Measurements from ENCODE around the gene ALG14.

Gene ALG14

DNA sequence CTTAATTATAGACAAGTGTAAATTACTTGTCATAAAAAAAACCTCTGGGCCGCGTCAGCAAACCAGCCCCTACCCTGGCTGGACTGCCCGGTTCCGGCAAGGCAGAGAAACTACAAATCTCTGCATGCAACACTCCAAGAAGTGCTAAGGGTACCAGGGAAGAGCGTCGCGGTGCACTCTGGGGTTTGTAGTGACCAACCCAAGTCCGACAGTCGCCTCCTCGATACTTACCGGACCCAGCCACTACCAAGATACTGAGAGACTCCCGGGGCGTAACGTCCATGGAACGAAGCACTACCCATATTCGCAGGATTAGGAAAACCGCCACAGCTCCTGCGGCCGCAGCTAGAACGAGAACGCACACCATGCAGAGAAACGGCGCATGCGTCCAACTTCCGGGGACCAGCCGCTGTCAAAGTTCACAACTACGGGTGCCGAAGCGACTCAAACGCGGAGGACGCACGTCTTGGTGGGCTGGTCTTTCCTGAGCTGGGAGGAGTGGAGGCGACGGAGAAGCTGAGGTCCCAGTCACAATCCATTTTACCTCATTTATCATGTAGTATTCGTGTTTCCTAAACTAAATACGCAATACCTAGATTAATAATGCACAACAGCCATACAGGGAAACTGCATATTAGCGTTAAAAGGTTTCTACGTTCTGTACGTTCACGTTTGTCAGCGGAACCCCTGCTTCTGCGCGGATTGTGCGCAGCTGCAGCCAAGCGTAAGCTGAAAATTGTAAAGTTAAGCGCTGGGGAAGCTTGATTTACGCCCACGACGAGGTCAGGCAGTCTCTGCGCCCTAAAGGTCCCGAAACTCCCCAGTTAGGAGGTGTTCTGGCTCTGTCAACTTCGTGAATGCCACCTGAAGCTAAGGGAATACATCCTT lies at the start of gene ALG14:
Gene ALG14 (minus strand): TSS at position 420 of the 888 bp plus-strand sequence. CDS start 53 bp downstream, at position 367.
- in situ Hi-C loops (cut with MboI; ENCODE audit: low sequenced_read_pairs), result no loop called here
- no peaks in the 10 kb centered on the region for H3K9me3 ChIP-seq
- H3K4me1 ChIP-seq, result no peaks in the 10 kb centered on the region
- no peaks in the 10 kb centered on the region for H3K36me3 ChIP-seq (replicated peaks)
- peak; percentile 94 for DNase-seq (ENCODE audit: low spot score in 2 of 2)
- H3K4me3 ChIP-seq, result peak within 1 kb of the TSS; percentile 69
- peaks cover 2% of the 10 kb centered on the region for H3K27me3 ChIP-seq (ENCODE audit: low read depth)

- no peaks in the 10 kb centered on the region for H3K27me3 ChIP-seq (ENCODE audit: low read depth)
- in situ Hi-C loops (cut with MboI; ENCODE audit: low sequenced_read_pairs), result no loop called here
Measured at GRCh38 chr1:95122151-95122697, 49.5 kb upstream of the ALG14 start.

DNA sequence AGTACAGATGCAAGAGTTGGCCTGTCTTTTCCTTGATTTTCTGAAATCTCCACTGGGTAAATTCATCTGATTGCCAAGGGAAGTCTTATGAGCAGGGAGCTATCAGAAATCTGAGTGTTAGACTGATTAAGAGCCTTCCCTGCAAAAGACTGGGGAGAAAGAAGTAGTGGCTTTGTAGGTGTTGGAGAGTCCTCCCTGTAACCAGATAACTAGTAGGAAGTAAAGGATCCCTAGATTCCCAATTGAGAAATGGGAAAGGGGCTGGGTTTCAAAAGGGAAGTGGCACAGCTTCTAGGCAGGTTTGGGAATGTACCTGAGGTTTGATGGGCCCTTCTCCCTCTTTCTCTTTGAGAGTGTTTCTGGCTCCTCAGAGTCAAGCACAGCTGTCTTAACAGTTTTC lies 46.5 kb upstream of the ALG14 start:
- Histone ChIP-seq H3K4me3 (no peak overlapping the region), H3K27me3 (ENCODE audit: low read depth) (no peaks in the 10 kb centered on the region), H3K36me3 (replicated peaks) (no peaks in the 10 kb centered on the region), H3K4me1 (peaks cover 11% of the 10 kb centered on the region), H3K9me3 (no peaks in the 10 kb centered on the region)
- in situ Hi-C loops (cut with MboI; ENCODE audit: low sequenced_read_pairs), result no loop called here
- no peak for DNase-seq (ENCODE audit: low spot score in 2 of 2)

More at GRCh38 chr1:95122151-95122697, 49.5 kb upstream of the ALG14 start:
- no peak overlapping the region for H3K4me3 ChIP-seq
- DNase-seq (ENCODE audit: low spot score in 2 of 2), result no peak
- no peaks in the 10 kb centered on the region for H3K36me3 ChIP-seq (replicated peaks)
- H3K4me1 ChIP-seq, result peaks cover 7% of the 10 kb centered on the region
- no peaks in the 10 kb centered on the region for H3K9me3 ChIP-seq

GRCh38 chr1:95118710-95119109 lies 46.0 kb upstream of the ALG14 start:
- DNase-seq (ENCODE audit: low spot score in 2 of 2), result no peak
- peak overlapping the region; percentile 62; the same call in 1 of the 2 replicates for H3K4me3 ChIP-seq
- peaks cover 11% of the 10 kb centered on the region for H3K4me1 ChIP-seq
- no peaks in the 10 kb centered on the region for H3K9me3 ChIP-seq
- in situ Hi-C loops (cut with MboI; ENCODE audit: low sequenced_read_pairs), result no loop called here
- H3K27me3 ChIP-seq (ENCODE audit: low read depth), result no peaks in the 10 kb centered on the region
- no peaks in the 10 kb centered on the region for H3K36me3 ChIP-seq (replicated peaks)

GRCh38 chr1:95118067-95118499 lies 45.3 kb upstream of the ALG14 start:
- DNase-seq (ENCODE audit: low spot score in 2 of 2), result no peak
- in situ Hi-C loops (cut with MboI; ENCODE audit: low sequenced_read_pairs), result no loop called here
- Histone ChIP-seq H3K27me3 (ENCODE audit: low read depth) (no peaks in the 10 kb centered on the region), H3K4me3 (peak overlapping the region; percentile 62), H3K9me3 (no peaks in the 10 kb centered on the region), H3K36me3 (replicated peaks) (no peaks in the 10 kb centered on the region), H3K4me1 (peaks cover 11% of the 10 kb centered on the region)

GRCh38 chr1:95117207-95118066 lies 44.7 kb upstream of the ALG14 start, which contains the start of gene TLCD4:
TSS of gene TLCD4 (plus strand) at chr1:95117355. CDS start at chr1:95143902, 26,547 bp downstream.
- in situ Hi-C loops (cut with MboI; ENCODE audit: low sequenced_read_pairs), result no loop called here
- H3K27me3 ChIP-seq (ENCODE audit: low read depth), result no peaks in the 10 kb centered on the region
- DNase-seq (ENCODE audit: low spot score in 2 of 2), result peak; percentile 54 to 79

GRCh38 chr1:95116580-95117206 lies 43.9 kb upstream of the ALG14 start:
- in situ Hi-C loops (cut with MboI; ENCODE audit: low sequenced_read_pairs), result no loop called here
- H3K4me1 ChIP-seq, result peaks cover 11% of the 10 kb centered on the region
- H3K27me3 ChIP-seq (ENCODE audit: low read depth), result no peaks in the 10 kb centered on the region
- H3K4me3 ChIP-seq, result peak overlapping the region; percentile 62
- no peaks in the 10 kb centered on the region for H3K9me3 ChIP-seq
- no peaks in the 10 kb centered on the region for H3K36me3 ChIP-seq (replicated peaks)
- peak; percentile 80 to 89 for DNase-seq (ENCODE audit: low spot score in 2 of 2)

More at GRCh38 chr1:95117207-95118066, 44.7 kb upstream of the ALG14 start, which contains the start of gene TLCD4:
- H3K4me3 ChIP-seq, result peak within 1 kb of the TSS; percentile 62
- no peaks in the 10 kb centered on the region for H3K9me3 ChIP-seq
- H3K4me1 ChIP-seq, result peaks cover 11% of the 10 kb centered on the region
- no peaks in the 10 kb centered on the region for H3K36me3 ChIP-seq (replicated peaks)

GRCh38 chr1:95115708-95116137 lies 43.0 kb upstream of the ALG14 start:
- no peaks in the 10 kb centered on the region for H3K27me3 ChIP-seq (ENCODE audit: low read depth)
- H3K9me3 ChIP-seq, result no peaks in the 10 kb centered on the region
- in situ Hi-C loops (cut with MboI; ENCODE audit: low sequenced_read_pairs), result no loop called here
- DNase-seq (ENCODE audit: low spot score in 2 of 2), result no peak
- H3K4me3 ChIP-seq, result no peak overlapping the region
- H3K36me3 ChIP-seq (replicated peaks), result no peaks in the 10 kb centered on the region
- H3K4me1 ChIP-seq, result peaks cover 11% of the 10 kb centered on the region

DNA sequence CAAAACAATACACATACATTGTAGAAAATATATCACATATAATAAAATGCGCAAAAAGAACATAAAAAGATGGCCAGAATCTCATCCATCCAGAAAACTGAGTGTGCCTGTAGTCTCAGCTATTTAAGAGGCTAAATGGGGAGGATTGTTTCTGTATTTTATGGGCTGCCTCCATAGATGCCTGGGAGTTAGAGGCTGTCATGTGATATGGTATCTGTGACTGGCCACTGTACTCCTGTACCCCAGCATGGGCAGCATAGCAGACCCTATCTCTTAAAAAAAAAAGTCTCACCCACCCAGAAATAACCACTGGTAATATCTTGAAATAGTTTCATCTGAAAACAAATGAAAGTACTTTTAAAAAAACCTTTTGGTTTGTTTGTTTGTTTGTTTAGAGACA lies 40.9 kb upstream of the ALG14 start:
- Histone ChIP-seq H3K36me3 (replicated peaks) (no peaks in the 10 kb centered on the region), H3K9me3 (no peaks in the 10 kb centered on the region), H3K4me1 (peaks cover 11% of the 10 kb centered on the region), H3K4me3 (no peak overlapping the region), H3K27me3 (ENCODE audit: low read depth) (no peaks in the 10 kb centered on the region)
- DNase-seq (ENCODE audit: low spot score in 2 of 2), result no peak
- in situ Hi-C loops (cut with MboI; ENCODE audit: low sequenced_read_pairs), result no loop called here

DNA sequence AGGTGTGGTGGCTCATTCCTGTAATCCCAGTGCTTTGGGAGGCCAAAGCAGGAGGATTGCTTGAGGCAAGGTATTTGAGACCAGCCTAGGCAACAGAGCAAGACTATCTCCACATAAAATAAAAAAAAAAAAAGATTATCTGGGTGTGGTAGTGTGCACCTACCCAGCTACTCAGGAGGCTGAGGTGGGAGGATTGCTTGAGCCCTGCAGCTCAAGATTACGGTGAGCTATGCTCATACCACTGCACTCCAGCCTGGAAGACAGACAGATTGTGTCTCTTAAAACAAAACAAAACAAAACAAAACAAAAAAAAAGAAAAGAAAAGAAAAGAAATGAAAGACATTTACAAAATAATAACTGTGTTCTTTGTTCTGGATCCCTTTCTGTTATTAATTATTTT lies 38.3 kb upstream of the ALG14 start:
- Histone ChIP-seq H3K27me3 (ENCODE audit: low read depth) (no peaks in the 10 kb centered on the region), H3K4me1 (peaks cover 5% of the 10 kb centered on the region), H3K9me3 (no peaks in the 10 kb centered on the region), H3K36me3 (replicated peaks) (no peaks in the 10 kb centered on the region), H3K4me3 (no peak overlapping the region)
- DNase-seq (ENCODE audit: low spot score in 2 of 2), result no peak
- in situ Hi-C loops (cut with MboI; ENCODE audit: low sequenced_read_pairs), result no loop called here

GRCh38 chr1:95108792-95109191 lies 36.0 kb upstream of the ALG14 start:
- H3K9me3 ChIP-seq, result no peaks in the 10 kb centered on the region
- no peaks in the 10 kb centered on the region for H3K36me3 ChIP-seq (replicated peaks)
- H3K4me3 ChIP-seq, result no peak overlapping the region
- in situ Hi-C loops (cut with MboI; ENCODE audit: low sequenced_read_pairs), result no loop called here
- no peak for DNase-seq (ENCODE audit: low spot score in 2 of 2)
- H3K27me3 ChIP-seq (ENCODE audit: low read depth), result no peaks in the 10 kb centered on the region
- peaks cover 5% of the 10 kb centered on the region for H3K4me1 ChIP-seq

- Histone ChIP-seq H3K27me3 (ENCODE audit: low read depth) (no peaks in the 10 kb centered on the region; the same call in 1 of the 2 replicates), H3K4me3 (no peak overlapping the region), H3K9me3 (no peaks in the 10 kb centered on the region), H3K4me1 (peaks cover 6% of the 10 kb centered on the region; the same call in 1 of the 2 replicates), H3K36me3 (replicated peaks) (no peaks in the 10 kb centered on the region)
- in situ Hi-C loops (cut with MboI; ENCODE audit: low sequenced_read_pairs), result no loop called here
- peak; percentile 17 to 51 for DNase-seq (ENCODE audit: low spot score in 2 of 2)
Measured at GRCh38 chr1:95098196-95098595, 25.4 kb upstream of the ALG14 start.

DNA sequence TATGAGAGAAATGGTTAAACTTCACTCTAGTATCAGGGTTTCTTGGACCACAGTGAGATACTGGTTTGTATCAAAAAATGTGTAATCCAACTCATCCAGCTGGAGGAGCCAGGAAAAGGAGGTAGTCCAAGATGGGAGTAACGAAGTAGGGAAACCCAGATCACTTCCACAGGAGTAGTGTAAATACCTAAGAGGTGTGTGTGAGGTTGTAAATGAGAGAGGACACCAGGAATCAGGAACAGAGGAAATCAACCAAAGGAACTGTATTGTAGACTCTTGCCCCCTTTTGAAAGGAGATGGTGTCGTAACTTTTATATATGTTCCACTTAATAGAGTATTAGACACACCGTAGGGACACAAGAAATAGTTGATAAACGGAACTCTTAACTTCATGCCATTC lies 24.7 kb upstream of the ALG14 start:
- H3K27me3 ChIP-seq (ENCODE audit: low read depth), result no peaks in the 10 kb centered on the region; the same call in 1 of the 2 replicates
- in situ Hi-C loops (cut with MboI; ENCODE audit: low sequenced_read_pairs), result no loop called here
- H3K36me3 ChIP-seq (replicated peaks), result no peaks in the 10 kb centered on the region
- peaks cover 6% of the 10 kb centered on the region; the same call in 1 of the 2 replicates for H3K4me1 ChIP-seq
- no peak for DNase-seq (ENCODE audit: low spot score in 2 of 2)
- H3K9me3 ChIP-seq, result no peaks in the 10 kb centered on the region
- H3K4me3 ChIP-seq, result no peak overlapping the region

Measured in HAP-1 (cell line).